GM12892 (cell line): ENCODE results near the gene ATP6V1E1.

ENCODE experiments used
- POLR2A ChIP-seq: IDR thresholded peaks from 2 replicates; pipeline ENCODE4 v1.6.1; 2011; ENCODE audit warnings: low read depth, low read length, control low read depth
- TAF1 ChIP-seq: IDR thresholded peaks from 2 replicates; pipeline ENCODE4 v1.6.1; 2011; ENCODE audit warnings: low read depth, mild to moderate bottlenecking, control low read depth, low read length, borderline replicate concordance

DNA sequence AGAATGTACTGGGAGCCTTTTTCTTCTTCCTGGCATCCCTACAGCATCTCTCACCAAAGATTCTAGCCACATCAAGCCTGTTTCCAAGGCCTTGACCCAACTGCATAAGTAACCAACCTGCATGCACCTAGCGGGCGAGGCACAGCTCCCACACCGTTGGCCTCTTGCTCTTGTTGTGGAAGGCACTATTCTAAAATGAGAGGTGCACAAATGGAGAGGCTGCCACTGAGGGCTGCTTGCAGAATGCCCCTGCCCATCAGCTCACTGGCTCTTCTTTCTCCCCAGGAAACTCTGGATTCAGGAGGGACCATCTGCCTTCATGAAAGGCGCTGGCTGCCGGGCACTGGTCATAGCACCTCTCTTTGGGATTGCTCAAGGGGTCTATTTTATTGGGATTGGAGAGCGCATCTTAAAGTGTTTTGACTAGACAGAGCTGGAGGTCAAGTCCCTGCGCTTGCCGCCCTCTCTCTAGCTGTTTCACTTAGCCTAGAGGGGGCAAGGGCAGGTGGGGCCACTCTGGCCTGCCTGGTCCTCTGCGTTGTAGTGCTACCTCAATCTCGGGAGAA lies 38.7 kb downstream of the ATP6V1E1 start:
- 0 out of 2 replicates have a peak, but pooled peaks have one; percentile 23 for TF ChIP-seq POLR2A
- TF ChIP-seq TAF1, result no peak
